HEK293 (cell line): Measurements from ENCODE around the gene LDLRAD2.

ENCODE experiments used
- CTCF ChIA-PET: fragments of 350-600 bp; formaldehyde crosslinking; extraction: SDS; loops from one replicate; lab custom pipeline; 2021; ENCODE audit warnings: antibody characterized with exemption; lab: Yijun Ruan, JAX
- POLR2A ChIA-PET: fragments of 300-600 bp; formaldehyde crosslinking; extraction: SDS; loops from one replicate; lab custom pipeline; 2020; ENCODE audit warnings: antibody characterized with exemption, inconsistent platforms; lab: Yijun Ruan, JAX
- H3K27ac ChIP-seq: fragments of 200-500 bp; sonication (Bioruptor generic); 2 replicates; pipeline ENCODE4 v1.5.1; 2014; ENCODE audit warnings: low read depth, low read length, control low read depth, inconsistent platforms; ENCODE audit errors: extremely low read depth
- H3K36me3 ChIP-seq, 2 experiments: fragments of 200-500 bp in 1 of 2; sonication (Bioruptor generic) in 1 of 2; 1 replicate in 1 of 2; 2 replicates in 1 of 2; pipeline ENCODE4 v1.5.1; 2014 to 2017; ENCODE audit warnings: inconsistent platforms in 2 of 2, low read length in 2 of 2; ENCODE audit not compliant: control insufficient read depth in 2 of 2, insufficient read depth in 1 of 2
- H3K4me1 ChIP-seq: fragments of 200-500 bp; sonication (Bioruptor generic); 2 replicates; pipeline ENCODE4 v1.5.1; 2014; ENCODE audit warnings: mild to moderate bottlenecking, low read length, inconsistent platforms; ENCODE audit not compliant: control insufficient read depth, insufficient read depth
- H3K4me3 ChIP-seq: 2 replicates; pipeline ENCODE4 v1.5.1; 2011; ENCODE audit warnings: low read depth, mild to moderate bottlenecking, control low read depth, low read length, moderate library complexity
- H3K9me3 ChIP-seq: fragments of 200-500 bp; sonication (Bioruptor generic); 2 replicates; pipeline ENCODE4 v1.5.1; 2014; ENCODE audit warnings: low read depth, low read length, inconsistent platforms; ENCODE audit not compliant: control insufficient read depth, insufficient read depth
- CTCF ChIP-seq: fragments of 450-650 bp; formaldehyde crosslinking; IDR thresholded peaks from 2 replicates; pipeline ENCODE4 v1.5.1; 2016; ENCODE audit warnings: missing biosample characterization, missing genetic modification characterization
- PATZ1 ChIP-seq: fragments of 450-650 bp; formaldehyde crosslinking; IDR thresholded peaks from 2 replicates; pipeline ENCODE4 v1.5.1; 2016; ENCODE audit warnings: missing biosample characterization, missing genetic modification characterization
- SCRT2 ChIP-seq: fragments of 450-650 bp; formaldehyde crosslinking; IDR thresholded peaks from 2 replicates; pipeline ENCODE4 v1.5.1; 2016; ENCODE audit warnings: missing biosample characterization, missing genetic modification characterization
- SETDB1 ChIP-seq: IDR thresholded peaks from one replicate; pipeline ENCODE4 v1.6.1; 2017; ENCODE audit warnings: mild to moderate bottlenecking, low read length, moderate library complexity, mixed read lengths; ENCODE audit not compliant: insufficient read length
- SP7 ChIP-seq: fragments of 450-650 bp; formaldehyde crosslinking; IDR thresholded peaks from 2 replicates; pipeline ENCODE4 v1.5.1; 2016; ENCODE audit warnings: missing biosample characterization, missing genetic modification characterization
- TRIM28 ChIP-seq: IDR thresholded peaks from 2 replicates; pipeline ENCODE4 v1.6.1; 2011; ENCODE audit warnings: low read length, control low read depth, borderline replicate concordance
- ZBTB1 ChIP-seq: fragments of 450-650 bp; formaldehyde crosslinking; IDR thresholded peaks from 2 replicates; pipeline ENCODE4 v1.5.1; 2016; ENCODE audit warnings: missing biosample characterization, missing genetic modification characterization
- ZFP37 ChIP-seq: fragments of 450-650 bp; formaldehyde crosslinking; IDR thresholded peaks from 2 replicates; pipeline ENCODE4 v1.5.1; 2016; ENCODE audit warnings: missing biosample characterization, missing genetic modification characterization
- ZNF10 ChIP-seq: fragments of 450-650 bp; formaldehyde crosslinking; IDR thresholded peaks from 2 replicates; pipeline ENCODE4 v1.5.1; 2017; ENCODE audit warnings: missing biosample characterization, missing genetic modification characterization
- ZNF121 ChIP-seq: fragments of 450-650 bp; formaldehyde crosslinking; IDR thresholded peaks from 2 replicates; pipeline ENCODE4 v1.5.1; 2016; ENCODE audit warnings: missing biosample characterization, missing genetic modification characterization
- ZNF148 ChIP-seq: fragments of 450-650 bp; formaldehyde crosslinking; IDR thresholded peaks from 2 replicates; pipeline ENCODE4 v1.5.0; 2017; ENCODE audit warnings: missing biosample characterization, missing genetic modification characterization, borderline replicate concordance
- ZNF19 ChIP-seq: fragments of 450-650 bp; formaldehyde crosslinking; IDR thresholded peaks from 2 replicates; pipeline ENCODE4; 2016; ENCODE audit warnings: missing biosample characterization, missing genetic modification characterization, low read depth
- ZNF26 ChIP-seq: fragments of 450-650 bp; formaldehyde crosslinking; IDR thresholded peaks from 2 replicates; pipeline ENCODE4 v1.5.1; 2016; ENCODE audit warnings: missing biosample characterization, missing genetic modification characterization
- ZNF274 ChIP-seq, 2 experiments: fragments of 200-500 bp in 1 of 2; fragments of 450-650 bp in 1 of 2; sonication (Bioruptor generic) in 1 of 2; formaldehyde crosslinking in 1 of 2; IDR thresholded peaks; 2 replicates each; pipeline versions ENCODE4 v1.5.1 to v1.6.1; 2014 to 2016; ENCODE audit warnings: borderline replicate concordance in 1 of 2, inconsistent platforms in 1 of 2, low read length in 1 of 2, missing biosample characterization in 1 of 2, missing genetic modification characterization in 1 of 2
- ZNF354C ChIP-seq: fragments of 450-650 bp; formaldehyde crosslinking; IDR thresholded peaks from 2 replicates; pipeline ENCODE4 v1.5.1; 2016; ENCODE audit warnings: missing biosample characterization, missing genetic modification characterization, low read depth, borderline replicate concordance
- ZNF394 ChIP-seq: fragments of 450-650 bp; formaldehyde crosslinking; IDR thresholded peaks from 2 replicates; pipeline ENCODE4 v1.5.1; 2016; ENCODE audit warnings: missing biosample characterization, missing genetic modification characterization, mild to moderate bottlenecking, moderate library complexity, borderline replicate concordance
- ZNF426 ChIP-seq: fragments of 450-650 bp; formaldehyde crosslinking; IDR thresholded peaks from 2 replicates; pipeline ENCODE4 v1.5.1; 2017; ENCODE audit warnings: missing biosample characterization, missing genetic modification characterization, mild to moderate bottlenecking, inconsistent platforms, moderate library complexity
- ZNF433 ChIP-seq: fragments of 450-650 bp; formaldehyde crosslinking; IDR thresholded peaks from 2 replicates; pipeline ENCODE4 v1.5.1; 2016; ENCODE audit warnings: missing biosample characterization, missing genetic modification characterization, low read depth
- ZNF513 ChIP-seq: fragments of 450-650 bp; IDR thresholded peaks from 2 replicates; pipeline ENCODE4 v1.5.1; 2018; ENCODE audit warnings: missing biosample characterization, missing genetic modification characterization
- ZNF530 ChIP-seq: fragments of 450-650 bp; formaldehyde crosslinking; IDR thresholded peaks from 2 replicates; pipeline ENCODE4 v1.5.1; 2016; ENCODE audit warnings: low read depth, missing biosample characterization, missing genetic modification characterization
- ZNF580 ChIP-seq: fragments of 450-650 bp; formaldehyde crosslinking; IDR thresholded peaks from 2 replicates; pipeline ENCODE4 v1.5.1; 2016; ENCODE audit warnings: missing biosample characterization, missing genetic modification characterization
- ZNF621 ChIP-seq: fragments of 450-650 bp; formaldehyde crosslinking; IDR thresholded peaks from 2 replicates; pipeline ENCODE4 v1.5.1; 2017; ENCODE audit warnings: missing biosample characterization, missing genetic modification characterization
- ZNF639 ChIP-seq: fragments of 450-650 bp; formaldehyde crosslinking; IDR thresholded peaks from 2 replicates; pipeline ENCODE4 v1.5.1; 2016; ENCODE audit warnings: missing biosample characterization, missing genetic modification characterization
- ZNF670 ChIP-seq: fragments of 450-650 bp; formaldehyde crosslinking; IDR thresholded peaks from 2 replicates; pipeline ENCODE4 v1.5.1; 2016; ENCODE audit warnings: missing biosample characterization, missing genetic modification characterization, low read depth
- ZNF843 ChIP-seq: fragments of 450-650 bp; formaldehyde crosslinking; IDR thresholded peaks from 2 replicates; pipeline ENCODE4 v1.5.1; 2016; ENCODE audit warnings: missing biosample characterization, missing genetic modification characterization

The LDLRAD2 gene

GRCh38 chr1:21834094-21834493 is 22.0 kb downstream of the LDLRAD2 start:
- ChIA-PET CTCF (no interaction called here), POLR2A (no interaction called here)
- H3K4me1 ChIP-seq: no peaks in the 10 kb centered on the region
- H3K27ac ChIP-seq: no peak overlapping the region
- H3K9me3 ChIP-seq: no peaks in the 10 kb centered on the region
- no peak overlapping the region for H3K4me3 ChIP-seq
- peaks cover 0 to 73% of the 10 kb centered on the region in 2 experiments; a peak in 2 of 3 replicates for H3K36me3 ChIP-seq
- TF ChIP-seq ZNF530 (no peak), ZNF394 (tag by site-specific recombination) (no peak), SP7 (tag by site-specific recombination) (no peak), SETDB1 (peak; percentile 75), ZNF513 (no peak), ZNF19 (tag by site-specific recombination) (no peak), ZNF670 (tag by site-specific recombination) (no peak), ZNF843 (tag by site-specific recombination) (no peak), ZNF580 (tag by site-specific recombination) (no peak), SCRT2 (tag by site-specific recombination) (peak; percentile 54; the same call in 1 of the 2 replicates), TRIM28 (peak; percentile 87; the same call in 1 of the 2 replicates), ZNF354C (tag by site-specific recombination) (no peak), ZNF433 (tag by site-specific recombination) (no peak), CTCF (no peak)

- CTCF ChIA-PET: no interaction called here
- Histone ChIP-seq H3K36me3 (peaks cover 0 to 75% of the 10 kb centered on the region in 2 experiments; a peak in 2 of 3 replicates), H3K27ac (no peak overlapping the region), H3K4me3 (no peak overlapping the region), H3K4me1 (no peaks in the 10 kb centered on the region), H3K9me3 (no peaks in the 10 kb centered on the region)
- TF ChIP-seq ZBTB1 (tag by site-specific recombination) (no peak), ZNF274 (IDR thresholded peaks at IDR 0.05; ENCODE audit: low read length) (no peak), ZNF274 (tag by site-specific recombination; IDR thresholded peaks at IDR 0.05; ENCODE audit: borderline replicate concordance) (no peak), ZFP37 (tag by site-specific recombination) (no peak), ZNF426 (tag by site-specific recombination) (no peak), ZNF621 (no peak), ZNF148 (no peak), ZNF26 (tag by site-specific recombination) (no peak), ZNF670 (tag by site-specific recombination) (no peak), ZNF10 (no peak), ZNF121 (tag by site-specific recombination) (no peak), ZNF639 (tag by site-specific recombination) (no peak), PATZ1 (tag by site-specific recombination) (no peak)
- POLR2A ChIA-PET: no interaction called here
These were observed 22.6 kb downstream of the LDLRAD2 start for GRCh38 chr1:21834666-21835065.
